HCT116 (cell line): Measurements from ENCODE around the gene FBXL17. TPM values are rescaled to one million over a fixed set of nuclear protein-coding genes. Genes with fewer than 3 reads are reported as not detected.

Experiments
- ATAC-seq: fragments of 200-7000 bp; cut with Tn5 transposase; 2 replicates; pipeline ENCODE4 v1.9.1; 2020; ENCODE audit warnings: mild to moderate bottlenecking, moderate library complexity
- BruUV-seq: library from RNA; stranded (reverse); fragments of 400-500 nt; replicated peaks from 2 replicates; lab custom pipeline; 2021; lab: Mats Ljungman, UMichigan
- CTCF ChIA-PET: fragments of 300-600 bp; sonication (Branson Sonifier 250); formaldehyde crosslinking; loops from one replicate; lab custom pipeline; 2021; ENCODE audit warnings: antibody characterized with exemption; lab: Charles Lee
- POLR2A ChIA-PET: fragments of 300-600, 350-600 bp; sonication (Branson Sonifier 250); formaldehyde crosslinking; loops from one replicate; lab custom pipeline; 2021; ENCODE audit warnings: antibody characterized with exemption; lab: Charles Lee
- RAD21 ChIA-PET, 2 experiments: fragments of 300-600 bp; sonication (Branson Sonifier 250); formaldehyde crosslinking; loops; one replicate each; lab custom pipeline; 2023; ENCODE audit warnings: low total read pairs in 2 of 2; ENCODE audit not compliant: uncharacterized antibody in 2 of 2, unreplicated experiment in 2 of 2, low non-redundant PET in 1 of 2; lab: Charles Lee
- DNase-seq: peaks from one replicate; pipeline ENCODE4 v3.0.0-alpha.2; 2010; ENCODE audit warnings: low read depth, low spot score
- H2AFZ ChIP-seq: fragments of 200-600 bp; shearing (Covaris generic), sonication (generic); 2 replicates; pipeline ENCODE4 v1.6.1; 2017; ENCODE audit warnings: low read depth, mixed run types, mixed read lengths, antibody characterized with exemption, low read length; ENCODE audit not compliant: poor library complexity, severe bottlenecking
- H3K27ac ChIP-seq: 2 replicates; pipeline ENCODE4 v1.5.1; 2012; ENCODE audit warnings: low read depth, low read length
- H3K27me3 ChIP-seq: fragments of 200-600 bp; sonication (generic); 2 replicates; pipeline ENCODE4 v1.6.1; 2016; ENCODE audit warnings: mixed run types, low read length, mixed read lengths; ENCODE audit not compliant: insufficient read depth
- H3K36me3 ChIP-seq, 2 experiments: fragments of 200-500 bp in 1 of 2; fragments of 200-600 bp in 1 of 2; sonication (Bioruptor generic) in 1 of 2; sonication (generic) in 1 of 2; 2 replicates each; pipeline versions ENCODE4 v1.5.1 to v1.6.1; 2014 to 2016; ENCODE audit warnings: low read length in 2 of 2, inconsistent platforms in 1 of 2, mixed read lengths in 1 of 2, mixed run types in 1 of 2; ENCODE audit not compliant: insufficient read depth in 2 of 2, control insufficient read depth in 1 of 2
- H3K4me1 ChIP-seq, 2 experiments: fragments of 200-600 bp in 1 of 2; sonication (generic) in 1 of 2; 2 replicates each; pipeline versions ENCODE4 v1.5.1 to v1.6.1; 2012 to 2017; ENCODE audit warnings: low read length in 2 of 2, inconsistent platforms in 1 of 2, mild to moderate bottlenecking in 1 of 2, mixed read lengths in 1 of 2, mixed run types in 1 of 2, moderate library complexity in 1 of 2; ENCODE audit not compliant: insufficient read depth in 2 of 2, control insufficient read depth in 1 of 2
- H3K4me2 ChIP-seq: fragments of 200-600 bp; sonication (generic); 2 replicates; pipeline ENCODE4 v1.6.1; 2017; ENCODE audit warnings: mixed run types, low read length, mixed read lengths
- H3K4me3 ChIP-seq, 2 experiments: fragments of 200-600 bp in 1 of 2; sonication (generic) in 1 of 2; replicated peaks in 1 of 2; 2 replicates each; pipeline ENCODE4 v1.5.1; 2011 to 2016; ENCODE audit warnings: low read length in 2 of 2, control low read depth in 1 of 2, low read depth in 1 of 2, mild to moderate bottlenecking in 1 of 2, mixed read lengths in 1 of 2, mixed run types in 1 of 2
- H3K79me2 ChIP-seq: fragments of 200-600 bp; sonication (generic); 2 replicates; pipeline ENCODE4 v1.6.1; 2017; ENCODE audit warnings: mild to moderate bottlenecking, mixed run types, low read length, moderate library complexity, mixed read lengths; ENCODE audit not compliant: insufficient read depth
- H3K9ac ChIP-seq: fragments of 200-600 bp; sonication (generic); 2 replicates; pipeline ENCODE4 v1.6.1; 2016; ENCODE audit warnings: low read length, mixed read lengths
- H3K9me2 ChIP-seq: fragments of 200-600 bp; sonication (generic), shearing (Covaris generic); 2 replicates; pipeline ENCODE4 v1.6.1; 2017; ENCODE audit warnings: mixed run types, mild to moderate bottlenecking, moderate library complexity; ENCODE audit not compliant: insufficient read depth
- H3K9me3 ChIP-seq, 2 experiments: fragments of 200-500 bp in 1 of 2; fragments of 200-600 bp in 1 of 2; sonication (Bioruptor generic) in 1 of 2; sonication (generic) in 1 of 2; 2 replicates each; pipeline ENCODE4 v1.6.1; 2014 to 2017; ENCODE audit warnings: low read length in 2 of 2, mixed read lengths in 2 of 2, inconsistent platforms in 1 of 2, low read depth in 1 of 2, mild to moderate bottlenecking in 1 of 2, mixed run types in 1 of 2, moderate library complexity in 1 of 2; ENCODE audit not compliant: control insufficient read depth in 1 of 2, insufficient read depth in 1 of 2
- H4K20me1 ChIP-seq: fragments of 200-600 bp; sonication (generic), shearing (Covaris generic); 2 replicates; pipeline ENCODE4 v1.6.1; 2017; ENCODE audit warnings: mixed run types, mild to moderate bottlenecking, moderate library complexity; ENCODE audit not compliant: insufficient read depth
- CBX3 ChIP-seq: IDR thresholded peaks from 2 replicates; pipeline ENCODE4 v1.6.1; 2012; ENCODE audit warnings: low read depth
- CEBPB ChIP-seq: IDR thresholded peaks from 2 replicates; pipeline ENCODE4 v1.6.1; 2012; ENCODE audit warnings: low read depth
- CTCF ChIP-seq, 3 experiments: fragments of 200-600 bp in 1 of 3; sonication (generic) in 1 of 3; IDR thresholded peaks in 2 of 3; conservative IDR thresholded peaks in 1 of 3; 2 replicates each; pipeline ENCODE4 v1.5.1; 2012 to 2017; ENCODE audit warnings: low read depth in 2 of 3, low read length in 2 of 3, antibody characterized with exemption in 1 of 3, borderline replicate concordance in 1 of 3, control low read depth in 1 of 3, mild to moderate bottlenecking in 1 of 3, mixed read lengths in 1 of 3, mixed run types in 1 of 3, moderate library complexity in 1 of 3; ENCODE audit not compliant: insufficient read depth in 1 of 3
- EGR1 ChIP-seq: IDR thresholded peaks from 2 replicates; pipeline ENCODE4 v1.6.1; 2012; ENCODE audit warnings: low read depth
- EZH2 ChIP-seq: fragments of 200-600 bp; sonication (generic); IDR thresholded peaks from 2 replicates; pipeline ENCODE4 v1.6.1; 2017; ENCODE audit warnings: antibody characterized with exemption, mixed run types
- FOSL1 ChIP-seq: IDR thresholded peaks from 2 replicates; pipeline ENCODE4 v1.6.1; 2012; ENCODE audit warnings: low read depth
- REST ChIP-seq: IDR thresholded peaks from 2 replicates; pipeline ENCODE4 v1.6.1; 2012; ENCODE audit warnings: low read depth
- SP1 ChIP-seq: IDR thresholded peaks from 2 replicates; pipeline ENCODE4 v1.6.1; 2012; ENCODE audit warnings: low read depth
- YY1 ChIP-seq: IDR thresholded peaks from 2 replicates; pipeline ENCODE4 v1.6.1; 2011; ENCODE audit warnings: low read length, low read depth, moderate library complexity, mild to moderate bottlenecking; ENCODE audit not compliant: insufficient replicate concordance; ENCODE audit errors: extremely low read depth
- ZBTB33 ChIP-seq: IDR thresholded peaks from 2 replicates; pipeline ENCODE4 v1.6.1; 2011; ENCODE audit warnings: mild to moderate bottlenecking, low read length, moderate library complexity; ENCODE audit not compliant: insufficient replicate concordance; ENCODE audit errors: extremely low read depth
- ZFX ChIP-seq: fragments of 450-650 bp; IDR thresholded peaks from 2 replicates; pipeline ENCODE4 v1.6.1; 2017
- ZNF274 ChIP-seq: fragments of 200-500 bp; sonication (Bioruptor generic); IDR thresholded peaks from 2 replicates; pipeline ENCODE4 v1.6.1; 2014; ENCODE audit warnings: mild to moderate bottlenecking, low read depth, low read length, inconsistent platforms
- intact Hi-C: fragments of 100-400 bp; cut with micrococcal nuclease; formaldehyde crosslinking; loops from 2 replicates; pipeline ENCODE4 v1.10.0; 2022
- total RNA-seq: library from RNA; stranded (reverse); gene quantifications from one replicate; pipeline ENCODE4 v1.2.1, GENCODE V29; 2021; ENCODE audit not compliant: unreplicated experiment

The FBXL17 gene
- total RNA-seq, 1 experiment from 2014 or later, result 9.4 TPM

- ATAC-seq, result peak; percentile 40; the same call in 1 of the 2 replicates
- Histone ChIP-seq H3K4me2 (no peak overlapping the region), H3K9ac (no peak overlapping the region), H3K27me3 (no peaks in the 10 kb centered on the region), H3K9me2 (no peaks in the 10 kb centered on the region), H3K36me3 (no peaks in the 10 kb centered on the region), H3K4me1 (no peaks in the 10 kb centered on the region), H3K79me2 (no peaks in the 10 kb centered on the region), H4K20me1 (no peaks in the 10 kb centered on the region), H3K9me3 (no peaks in the 10 kb centered on the region), H3K27ac (no peak overlapping the region), H3K4me3 (no peak overlapping the region), H2AFZ (no peak overlapping the region)
- ChIA-PET CTCF (no interaction called here), POLR2A (no interaction called here), RAD21 (no interaction called here)
- no TSS peak for BruUV-seq
- DNase-seq, result no peak
- intact Hi-C loops, result no loop called here
- TF ChIP-seq REST, result no peak
- no peak for TF ChIP-seq CTCF (IDR thresholded peaks at IDR 0.05 in 2 of 3, conservative IDR thresholded peaks at IDR 0.05 in 1 of 3; ENCODE audit: borderline replicate concordance in 1 of 3, insufficient read depth in 1 of 3, low read depth in 2 of 3, low read length in 2 of 3)
- TF ChIP-seq ZFX, result no peak
- no peak for TF ChIP-seq EGR1
- TF ChIP-seq SP1, result no peak
- TF ChIP-seq CBX3, result no peak
- TF ChIP-seq CEBPB, result no peak
- TF ChIP-seq ZNF274, result no peak
- TF ChIP-seq YY1, result no peak
- no peak for TF ChIP-seq EZH2
- TF ChIP-seq FOSL1, result no peak
- no peak for TF ChIP-seq ZBTB33
Observed at GRCh38 chr5:108060340-108060739, 321.6 kb downstream of the FBXL17 start.
